Neutrophil (primary cell): ENCODE results near the gene G3BP2.
A peak's percentile ranks its signal among the peaks of the same experiment; 100 is the strongest.
"Not testable (repeated sequence)": the region's sequence is repeated elsewhere in the genome, so short reads cannot be mapped to it uniquely, and the experiment has no call there.

Experiments used
- H3K27ac ChIP-seq: fragments of 200-600 bp; sonication (generic); 2 replicates; pipeline ENCODE4 v1.5.1; 2016; ENCODE audit warnings: mild to moderate bottlenecking, moderate library complexity
- H3K27me3 ChIP-seq: fragments of 200-600 bp; sonication (generic); 2 replicates; pipeline ENCODE4 v1.6.0; 2016; ENCODE audit warnings: mild to moderate bottlenecking
- H3K36me3 ChIP-seq: fragments of 200-600 bp; sonication (generic); 2 replicates; pipeline ENCODE4 v1.5.1; 2017
- H3K4me1 ChIP-seq, 2 experiments: fragments of 200-600 bp in 1 of 2; sonication (generic) in 1 of 2; 1 replicate in 1 of 2; 2 replicates in 1 of 2; pipeline versions ENCODE4 v1.5.1 to v1.6.1; 2013 to 2016; ENCODE audit warnings: low read depth in 1 of 2, low read length in 1 of 2, mild to moderate bottlenecking in 1 of 2, moderate library complexity in 1 of 2; ENCODE audit not compliant: control insufficient read depth in 1 of 2, insufficient read depth in 1 of 2
- H3K4me3 ChIP-seq, 2 experiments: fragments of 200-600 bp in 1 of 2; sonication (generic) in 1 of 2; 1 replicate in 1 of 2; 2 replicates in 1 of 2; pipeline ENCODE4 v1.5.1; 2013 to 2016; ENCODE audit warnings: low read depth in 1 of 2, low read length in 1 of 2, mild to moderate bottlenecking in 1 of 2, moderate library complexity in 1 of 2
- H3K9me3 ChIP-seq: fragments of 200-600 bp; sonication (generic); 2 replicates; pipeline ENCODE4 v1.5.1; 2016
- TF ChIP-seq, protein P1 (sequence below): fragments of 200-600 bp; sonication (generic); IDR thresholded peaks from 2 replicates; pipeline ENCODE4 v1.5.1; 2016; ENCODE audit warnings: antibody characterized with exemption

The G3BP2 gene

DNA sequence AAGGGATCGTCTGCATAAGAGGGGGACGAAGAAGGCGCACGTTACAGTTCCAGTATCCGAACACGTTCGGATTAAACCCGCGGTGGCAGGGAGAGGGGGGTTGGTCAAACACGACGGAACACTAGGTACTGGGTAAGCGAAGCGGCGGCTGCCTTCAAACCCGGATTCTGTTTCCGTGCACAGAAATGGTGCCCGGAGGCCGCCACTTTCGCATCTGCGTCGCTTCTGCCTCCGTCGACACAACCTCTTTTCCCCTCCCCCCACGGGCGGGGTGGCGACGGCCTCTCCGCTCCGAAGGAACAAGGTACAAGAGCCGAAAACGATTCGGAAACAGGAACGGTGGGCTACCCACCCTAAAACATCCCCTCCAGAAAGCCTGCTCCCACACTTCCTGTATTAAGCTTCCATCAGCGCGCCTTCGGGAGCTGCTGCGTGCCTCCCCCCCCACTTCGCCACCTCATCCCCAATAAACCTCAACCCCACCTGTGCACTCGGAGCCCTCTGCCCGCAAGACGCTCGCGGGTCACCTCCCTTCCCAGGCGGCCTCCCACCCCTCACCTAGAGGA lies 667 bp downstream of the G3BP2 start:
- peak overlapping the region; percentile 96 to 97 for H3K4me3 ChIP-seq

DNA sequence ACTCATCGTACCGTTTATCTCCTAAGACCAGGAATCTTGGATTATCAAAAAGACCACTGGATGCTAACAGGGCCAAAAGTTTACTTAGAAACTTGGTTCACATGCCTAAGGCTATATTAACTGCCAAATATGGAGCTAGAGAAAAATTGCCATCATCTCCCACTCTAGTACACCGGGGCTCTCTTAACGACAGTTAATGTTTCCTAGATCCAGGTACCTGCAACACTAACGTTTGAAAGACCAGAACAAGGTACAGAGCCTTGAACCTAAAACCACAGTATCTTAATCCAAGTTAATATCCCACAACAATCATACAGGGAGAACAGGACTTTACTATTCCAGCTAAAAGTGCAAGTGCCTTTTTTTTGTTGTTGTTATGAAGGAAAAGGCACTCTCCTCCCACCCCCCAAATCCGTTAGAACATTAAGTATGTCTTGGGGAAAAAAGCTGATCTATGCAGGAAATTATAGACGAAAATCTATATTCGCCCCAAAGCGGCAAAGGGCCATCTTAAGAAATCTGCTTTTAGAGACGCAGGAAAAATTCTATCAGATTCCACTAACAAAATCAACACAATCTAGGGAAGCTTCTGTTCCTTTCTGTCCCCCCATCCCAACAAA lies 1.3 kb downstream of the G3BP2 start:
- Histone ChIP-seq H3K9me3 (no peaks in the 10 kb centered on the region), H3K4me3 (peak overlapping the region; percentile 96 to 97), H3K36me3 (no peaks in the 10 kb centered on the region), H3K27me3 (no peaks in the 10 kb centered on the region), H3K27ac (peak overlapping the region; percentile 94), H3K4me1 (peaks cover 29 to 32% of the 10 kb centered on the region in 2 experiments)
- TF ChIP-seq, protein P1, sequence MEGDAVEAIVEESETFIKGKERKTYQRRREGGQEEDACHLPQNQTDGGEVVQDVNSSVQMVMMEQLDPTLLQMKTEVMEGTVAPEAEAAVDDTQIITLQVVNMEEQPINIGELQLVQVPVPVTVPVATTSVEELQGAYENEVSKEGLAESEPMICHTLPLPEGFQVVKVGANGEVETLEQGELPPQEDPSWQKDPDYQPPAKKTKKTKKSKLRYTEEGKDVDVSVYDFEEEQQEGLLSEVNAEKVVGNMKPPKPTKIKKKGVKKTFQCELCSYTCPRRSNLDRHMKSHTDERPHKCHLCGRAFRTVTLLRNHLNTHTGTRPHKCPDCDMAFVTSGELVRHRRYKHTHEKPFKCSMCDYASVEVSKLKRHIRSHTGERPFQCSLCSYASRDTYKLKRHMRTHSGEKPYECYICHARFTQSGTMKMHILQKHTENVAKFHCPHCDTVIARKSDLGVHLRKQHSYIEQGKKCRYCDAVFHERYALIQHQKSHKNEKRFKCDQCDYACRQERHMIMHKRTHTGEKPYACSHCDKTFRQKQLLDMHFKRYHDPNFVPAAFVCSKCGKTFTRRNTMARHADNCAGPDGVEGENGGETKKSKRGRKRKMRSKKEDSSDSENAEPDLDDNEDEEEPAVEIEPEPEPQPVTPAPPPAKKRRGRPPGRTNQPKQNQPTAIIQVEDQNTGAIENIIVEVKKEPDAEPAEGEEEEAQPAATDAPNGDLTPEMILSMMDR, result no peak

More for the DNA sequence above, 667 bp downstream of the G3BP2 start:
- Histone ChIP-seq H3K36me3 (no peaks in the 10 kb centered on the region), H3K9me3 (no peaks in the 10 kb centered on the region), H3K4me1 (peaks cover 29 to 32% of the 10 kb centered on the region in 2 experiments), H3K27ac (peak overlapping the region; percentile 94), H3K27me3 (no peaks in the 10 kb centered on the region)
- TF ChIP-seq, protein P1, result no peak

DNA sequence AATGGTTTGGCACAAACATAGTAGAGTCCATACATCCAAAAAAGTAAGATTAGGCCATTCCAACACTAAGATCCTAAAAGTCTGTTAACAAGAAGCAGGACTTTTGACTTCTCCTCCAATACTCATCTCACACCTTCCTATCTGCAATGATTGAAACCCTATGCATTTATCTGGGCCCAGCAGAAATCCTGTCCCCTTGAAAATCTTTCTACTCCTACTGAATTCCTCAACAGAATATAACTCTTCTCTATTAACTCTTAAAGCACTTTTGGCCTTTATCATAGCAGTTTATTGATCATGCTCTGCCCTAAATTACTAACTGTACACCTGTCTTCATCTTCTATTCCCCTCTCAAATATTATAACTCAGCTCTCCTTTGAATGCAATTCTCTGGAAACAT lies 4.6 kb downstream of the G3BP2 start:
- TF ChIP-seq, protein P1, result no peak
- H3K9me3 ChIP-seq, result no peaks in the 10 kb centered on the region
- no peak overlapping the region for H3K27ac ChIP-seq
- no peaks in the 10 kb centered on the region for H3K27me3 ChIP-seq
- H3K4me1 ChIP-seq, result peaks cover 22 to 25% of the 10 kb centered on the region in 2 experiments
- H3K4me3 ChIP-seq, result no peak overlapping the region
- no peaks in the 10 kb centered on the region for H3K36me3 ChIP-seq

DNA sequence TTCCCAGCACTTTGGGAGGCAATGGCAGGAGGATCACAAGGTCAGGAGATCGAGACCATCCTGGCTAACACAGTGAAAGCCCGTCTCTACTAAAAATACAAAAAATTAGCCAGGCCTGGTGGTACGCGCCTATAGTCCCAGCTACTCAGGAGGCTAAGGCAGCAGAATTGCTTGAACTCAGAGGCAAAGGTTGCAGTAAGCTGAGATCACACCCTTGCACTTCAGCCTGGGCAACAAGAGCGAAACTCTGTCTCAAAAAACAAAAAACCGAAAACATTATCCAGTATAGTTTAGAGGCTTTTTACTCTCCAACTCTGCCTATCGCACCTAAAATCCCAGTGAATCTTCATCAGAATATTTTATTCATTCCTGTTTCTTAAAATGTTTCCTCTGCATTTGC lies 5.6 kb downstream of the G3BP2 start:
- not testable (repeated sequence) for H3K36me3 ChIP-seq, H3K27ac ChIP-seq, H3K27me3 ChIP-seq, H3K9me3 ChIP-seq, H3K4me3 ChIP-seq
- peaks cover 22 to 23% of the 10 kb centered on the region in 2 experiments for H3K4me1 ChIP-seq

DNA sequence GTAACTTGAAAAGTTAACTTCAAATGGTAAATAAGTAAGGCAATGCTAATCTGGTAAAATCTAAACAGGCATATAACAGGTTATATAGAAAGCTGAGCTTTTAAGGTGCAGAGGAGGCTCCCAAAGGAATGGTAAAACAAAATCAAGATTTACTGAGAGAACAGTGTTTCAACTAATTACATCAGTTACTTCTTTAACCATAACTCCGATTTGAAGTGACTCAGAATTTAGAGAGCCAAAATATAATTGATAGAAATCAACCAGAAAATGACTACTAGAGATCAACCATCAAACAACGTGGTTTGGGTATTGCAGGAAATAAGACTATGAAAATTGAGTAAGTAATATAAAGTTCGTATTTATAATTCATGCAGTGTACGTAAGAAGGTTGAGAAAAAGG lies 6.9 kb downstream of the G3BP2 start:
- no peaks in the 10 kb centered on the region for H3K9me3 ChIP-seq
- no peaks in the 10 kb centered on the region for H3K27me3 ChIP-seq
- no peak overlapping the region for H3K27ac ChIP-seq
- no peak overlapping the region for H3K4me3 ChIP-seq
- peaks cover 12 to 13% of the 10 kb centered on the region in 2 experiments for H3K4me1 ChIP-seq
- TF ChIP-seq, protein P1, result no peak
- H3K36me3 ChIP-seq, result peaks cover 6% of the 10 kb centered on the region

DNA sequence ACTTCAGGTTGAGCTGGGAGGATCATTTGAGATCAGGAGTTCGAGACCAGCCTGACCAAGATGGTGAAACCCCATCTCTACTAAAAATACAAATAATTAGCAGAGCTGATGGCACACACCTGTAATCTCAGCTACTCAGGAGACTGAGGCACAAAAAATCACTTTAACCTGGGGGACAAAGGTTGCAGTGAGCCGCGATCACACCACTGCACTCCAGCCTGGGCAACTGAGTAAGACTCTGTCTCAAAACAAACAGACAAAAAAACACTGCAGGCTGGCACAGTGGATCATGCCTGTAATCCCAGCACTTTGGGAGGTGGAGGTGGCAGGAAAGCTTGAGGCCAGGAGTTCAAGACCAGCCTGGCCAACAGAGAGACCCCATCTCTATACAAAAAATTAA lies 8.6 kb downstream of the G3BP2 start:
- not testable (repeated sequence) for H3K27ac ChIP-seq, H3K27me3 ChIP-seq, H3K4me3 ChIP-seq, H3K9me3 ChIP-seq
- peaks cover 11% of the 10 kb centered on the region for H3K36me3 ChIP-seq
- H3K4me1 ChIP-seq, result peaks cover 11 to 12% of the 10 kb centered on the region in 2 experiments
